Testis (tissue), 3 donors: Measurements from ENCODE around the gene TPCN1. TPM values are rescaled to one million over a fixed set of nuclear protein-coding genes. Genes with fewer than 3 reads are reported as not detected.

Source experiments
- DNase-seq: peaks from one replicate; pipeline ENCODE4 v3.0.0-alpha.2; 2019
- H3K27ac ChIP-seq, 2 donors: fragments of 200-600 bp; sonication (generic); one replicate each; pipeline ENCODE4 v1.5.1; 2019
- H3K27me3 ChIP-seq: fragments of 200-600 bp; sonication (generic); one replicate; pipeline ENCODE4 v1.5.1; 2019
- H3K36me3 ChIP-seq: fragments of 200-600 bp; sonication (generic); one replicate; pipeline ENCODE4 v1.5.1; 2017; ENCODE audit warnings: low read depth; ENCODE audit errors: missing control alignments
- H3K4me1 ChIP-seq: fragments of 200-600 bp; sonication (generic); one replicate; pipeline ENCODE4 v1.5.1; 2019
- H3K4me3 ChIP-seq, 2 donors: fragments of 200-600 bp; sonication (generic); one replicate each; pipeline ENCODE4 v1.5.1; 2017 to 2019
- H3K9me3 ChIP-seq: fragments of 200-600 bp; sonication (generic); one replicate; pipeline ENCODE4 v1.5.1; 2017
- CTCF ChIP-seq, 3 experiments: fragments of 450-650 bp in 2 of 3; fragments of 200-600 bp in 1 of 3; sonication (generic) in 1 of 3; IDR thresholded peaks; one replicate each; pipeline ENCODE4 v1.5.1; 2016 to 2019; ENCODE audit warnings: antibody characterized with exemption in 3 of 3, mild to moderate bottlenecking in 2 of 3, moderate library complexity in 1 of 3
- POLR2A ChIP-seq: fragments of 450-650 bp; IDR thresholded peaks from one replicate; pipeline ENCODE4 v1.6.1; 2017; ENCODE audit warnings: antibody characterized with exemption, mild to moderate bottlenecking, moderate library complexity
- WGBS, 2 donors: methylation state at CpG; one replicate each; pipeline ENCODE4 v1.1.5; 2018; 5-methylcytosine and 5-hydroxymethylcytosine counted together
- intact Hi-C: fragments of 100-400 bp; cut with DNase I; formaldehyde crosslinking; loops from one replicate; pipeline ENCODE4 v1.15.1; 2023; ENCODE audit warnings: low total_unique reads
- polyA plus RNA-seq: library from polyadenylated mRNA; stranded (reverse); fragments of 350-450 nt; fragmentation: Illumina TruSeq; extraction: RNeasy Lipid Tissue Mini Kit (QIAGEN cat#74804); gene quantifications from one replicate; pipeline ENCODE4 v1.2.3, GENCODE V29; 2014; ENCODE audit warnings: low read depth, low replicate concordance; ENCODE audit not compliant: insufficient read depth
- total RNA-seq, 2 donors: library from RNA; depleted of rRNA; stranded (reverse); fragments of >200 nt; gene quantifications; one replicate each; pipeline ENCODE4 v1.2.3, GENCODE V29; 2016

Gene TPCN1
- total and polyA plus RNA-seq, 3 donors from 2014 or later: 33.4 to 73.0 (median 48.7) TPM

GRCh38 chr12:113286712-113287111 lies 65.4 kb downstream of the TPCN1 start:
- 68 to 83% methylated on average over 6 to 11 of the region's 11 CpGs for WGBS, 2 donors
- H3K27me3 ChIP-seq: no peaks in the 10 kb centered on the region
- intact Hi-C loops: no loop called here
- H3K36me3 ChIP-seq: no peaks in the 10 kb centered on the region
- H3K4me1 ChIP-seq: peaks cover 9% of the 10 kb centered on the region
- no peaks in the 10 kb centered on the region for H3K9me3 ChIP-seq
- DNase-seq: no peak
- TF ChIP-seq CTCF (IDR thresholded peaks at IDR 0.05): no peak
- no peak for TF ChIP-seq POLR2A
- H3K4me3 ChIP-seq: no peak overlapping the region
- peak overlapping the region; percentile 15 to 51 for H3K27ac ChIP-seq

GRCh38 chr12:113287146-113287898 lies 66.1 kb downstream of the TPCN1 start:
- no peak for DNase-seq
- TF ChIP-seq POLR2A (no peak), CTCF (IDR thresholded peaks at IDR 0.05) (no peak)
- Histone ChIP-seq H3K27me3 (no peaks in the 10 kb centered on the region), H3K27ac (no peak overlapping the region), H3K9me3 (no peaks in the 10 kb centered on the region), H3K36me3 (no peaks in the 10 kb centered on the region), H3K4me1 (peaks cover 9% of the 10 kb centered on the region), H3K4me3 (no peak overlapping the region)
- WGBS, 2 donors: 91 to 92% methylated on average over 18 to 21 of the region's 21 CpGs
- intact Hi-C loops: no loop called here

DNA sequence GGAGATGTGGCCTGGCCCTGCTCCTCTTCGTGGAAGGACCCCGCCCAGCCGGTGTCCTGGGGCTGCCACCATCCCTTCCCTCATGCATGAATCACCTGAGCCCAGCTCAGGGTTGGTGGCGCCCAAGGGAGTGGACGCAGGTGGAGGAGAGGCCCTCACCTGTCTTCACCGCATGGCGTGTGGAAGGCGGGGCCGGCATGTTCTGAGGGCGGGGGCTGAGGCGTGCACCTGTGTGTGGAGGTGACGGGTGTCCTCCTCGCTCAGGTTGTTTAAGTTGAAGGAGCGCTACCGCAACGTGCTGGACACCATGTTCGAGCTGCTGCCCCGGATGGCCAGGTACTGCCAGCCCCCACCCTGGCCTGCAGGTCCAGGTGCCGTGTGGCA lies 66.6 kb downstream of the TPCN1 start:
- no peak for TF ChIP-seq CTCF (IDR thresholded peaks at IDR 0.05)
- no peak for TF ChIP-seq POLR2A
- Histone ChIP-seq H3K36me3 (no peaks in the 10 kb centered on the region), H3K4me1 (peaks cover 9% of the 10 kb centered on the region), H3K27ac (no peak overlapping the region), H3K9me3 (no peaks in the 10 kb centered on the region), H3K4me3 (no peak overlapping the region), H3K27me3 (no peaks in the 10 kb centered on the region)
- intact Hi-C loops: no loop called here
- WGBS, 2 donors: 95% methylated on average over 19 of the region's 19 CpGs; no CpG with 5 or more reads in 1 of the 2 donors
- DNase-seq: no peak

- Histone ChIP-seq H3K9me3 (no peaks in the 10 kb centered on the region), H3K36me3 (no peaks in the 10 kb centered on the region), H3K27ac (no peak overlapping the region), H3K4me1 (peaks cover 9% of the 10 kb centered on the region), H3K27me3 (no peaks in the 10 kb centered on the region), H3K4me3 (no peak overlapping the region)
- intact Hi-C loops: no loop called here
- 63 to 72% methylated on average over 2 of the region's 2 CpGs for WGBS, 2 donors
- TF ChIP-seq CTCF (IDR thresholded peaks at IDR 0.05) (no peak), POLR2A (no peak)
- DNase-seq: no peak
Observed at GRCh38 chr12:113289361-113289760, 68.1 kb downstream of the TPCN1 start.

- DNase-seq: no peak
- TF ChIP-seq POLR2A: no peak
- TF ChIP-seq CTCF (IDR thresholded peaks at IDR 0.05): no peak
- H3K27me3 ChIP-seq: no peaks in the 10 kb centered on the region
- no peak overlapping the region for H3K27ac ChIP-seq
- WGBS, 2 donors: 98 to 100% methylated on average over 3 to 5 of the region's 5 CpGs
- no peak overlapping the region for H3K4me3 ChIP-seq
- H3K9me3 ChIP-seq: no peaks in the 10 kb centered on the region
- H3K4me1 ChIP-seq: peaks cover 11% of the 10 kb centered on the region
- intact Hi-C loops: no loop called here
- no peaks in the 10 kb centered on the region for H3K36me3 ChIP-seq
Observed at GRCh38 chr12:113290506-113290905, 69.2 kb downstream of the TPCN1 start.
